H1 (cell line): ENCODE data around the gene ALOX15B.

ENCODE experiments used
- CTCF ChIP-seq, 3 experiments: IDR thresholded peaks; 1 replicate in 2 of 3; 2 replicates in 1 of 3; pipeline versions ENCODE4 v1.5.1 to v1.6.1; 2011; ENCODE audit warnings: low read length in 3 of 3, mild to moderate bottlenecking in 3 of 3, inconsistent platforms in 2 of 3, low read depth in 1 of 3, moderate library complexity in 1 of 3; ENCODE audit not compliant: insufficient read depth in 1 of 3; ENCODE audit errors: control extremely low read depth in 1 of 3
- EZH2 ChIP-seq: fragments of 200-600 bp; sonication (generic); IDR thresholded peaks from 2 replicates; pipeline ENCODE4 v1.7.1; 2012; ENCODE audit warnings: low read depth, mild to moderate bottlenecking, moderate library complexity, low read length, inconsistent platforms; ENCODE audit not compliant: severe bottlenecking
- MAX ChIP-seq: IDR thresholded peaks from 2 replicates; pipeline ENCODE4 v1.6.1; 2012; ENCODE audit warnings: inconsistent platforms
- POLR2AphosphoS5 ChIP-seq: IDR thresholded peaks from 2 replicates; pipeline ENCODE4 v1.6.1; 2011; ENCODE audit warnings: low read depth, low read length
- RNF2 ChIP-seq: fragments of 200-900, 300-1000 bp; sonication (generic); IDR thresholded peaks from 2 replicates; pipeline ENCODE4 v1.7.1; 2016; ENCODE audit warnings: borderline replicate concordance, low read depth, mild to moderate bottlenecking, antibody characterized with exemption, low read length; ENCODE audit not compliant: poor library complexity, severe bottlenecking; ENCODE audit errors: missing control alignments
- SIRT6 ChIP-seq: IDR thresholded peaks from one replicate; pipeline ENCODE4 v1.7.1; 2012; ENCODE audit warnings: low read length, inconsistent platforms
- SUZ12 ChIP-seq: fragments of 200-600 bp; sonication (generic); IDR thresholded peaks from 2 replicates; pipeline ENCODE4 v1.6.1; 2012; ENCODE audit warnings: mild to moderate bottlenecking, inconsistent platforms, low read length, moderate library complexity, mixed read lengths

GRCh38 chr17:8004899-8005298, 34.0 kb upstream of the ALOX15B start:
- no peak for TF ChIP-seq POLR2AphosphoS5
- TF ChIP-seq SIRT6, result no peak
- no peak for TF ChIP-seq MAX
- TF ChIP-seq SUZ12, result no peak
- TF ChIP-seq CTCF (IDR thresholded peaks at IDR 0.05; ENCODE audit: control extremely low read depth in 1 of 3, insufficient read depth in 1 of 3, low read depth in 1 of 3, low read length in 3 of 3), result no peak
- no peak for TF ChIP-seq EZH2
- no peak for TF ChIP-seq RNF2
